Midbrain (tissue), 1 donor: Measurements from ENCODE around the gene IMPA2.
"Not testable (repeated sequence)": the region's sequence is repeated elsewhere in the genome, so short reads cannot be mapped to it uniquely, and the experiment has no call there.

ENCODE experiments used
- DNase-seq: peaks from one replicate; lab custom pipeline; 2025; lab: John Stamatoyannopoulos, UW

The IMPA2 gene

GRCh38 chr18:12049978-12050811 lies 68.9 kb downstream of the IMPA2 start:
- no peak for DNase-seq

GRCh38 chr18:12052866-12053265 lies 71.6 kb downstream of the IMPA2 start:
- no peak for DNase-seq

GRCh38 chr18:12053289-12053688 lies 72.0 kb downstream of the IMPA2 start:
- DNase-seq: no peak

GRCh38 chr18:12056034-12056883 lies 75.0 kb downstream of the IMPA2 start:
- DNase-seq: no peak

GRCh38 chr18:12056884-12057402 lies 75.6 kb downstream of the IMPA2 start:
- no peak for DNase-seq

GRCh38 chr18:12057419-12058039 lies 76.2 kb downstream of the IMPA2 start:
- DNase-seq: no peak

GRCh38 chr18:12059334-12060181 lies 78.3 kb downstream of the IMPA2 start:
- no peak for DNase-seq

GRCh38 chr18:12060182-12060870 lies 79.0 kb downstream of the IMPA2 start:
- no peak for DNase-seq

- no peak for DNase-seq
These were observed 80.4 kb downstream of the IMPA2 start for GRCh38 chr18:12061685-12062084.

GRCh38 chr18:12062974-12063373 lies 81.7 kb downstream of the IMPA2 start:
- DNase-seq: no peak

- DNase-seq: no peak
These were observed 82.9 kb downstream of the IMPA2 start for GRCh38 chr18:12064086-12064763.

GRCh38 chr18:12065397-12065796 lies 84.1 kb downstream of the IMPA2 start:
- no peak for DNase-seq

GRCh38 chr18:12066910-12067511 lies 85.7 kb downstream of the IMPA2 start:
- DNase-seq: no peak

GRCh38 chr18:12067671-12068070 lies 86.4 kb downstream of the IMPA2 start:
- no peak for DNase-seq

- DNase-seq: not testable (repeated sequence)
These were observed 87.1 kb downstream of the IMPA2 start for GRCh38 chr18:12068316-12068949.

GRCh38 chr18:12068950-12069320 lies 87.6 kb downstream of the IMPA2 start:
- no peak for DNase-seq

- DNase-seq: not testable (repeated sequence)
These were observed 89.8 kb downstream of the IMPA2 start for GRCh38 chr18:12071066-12071465.

- DNase-seq: no peak
These were observed 91.7 kb downstream of the IMPA2 start for GRCh38 chr18:12072996-12073395.

- no peak for DNase-seq
These were observed 93.4 kb downstream of the IMPA2 start for GRCh38 chr18:12074736-12075135.
